H9 (cell line): ENCODE results near the gene CGB5. TPM values are rescaled to one million over a fixed set of nuclear protein-coding genes. Genes with fewer than 3 reads are reported as not detected.

Experiments
- DNase-seq: peaks from one replicate; pipeline ENCODE4 v3.0.0-alpha.2; 2017
- H2AFZ ChIP-seq: one replicate; pipeline ENCODE4 v1.6.1; 2013; ENCODE audit warnings: mild to moderate bottlenecking, low read length, control low read depth, moderate library complexity
- H2AK5ac ChIP-seq: 2 replicates; pipeline ENCODE4 v1.6.1; 2013; ENCODE audit warnings: low read length, control low read depth, mixed read lengths; ENCODE audit not compliant: insufficient read length
- H2BK120ac ChIP-seq: one replicate; pipeline ENCODE4 v1.6.1; 2013; ENCODE audit warnings: low read depth, mild to moderate bottlenecking, low read length, control low read depth, inconsistent platforms; ENCODE audit not compliant: poor library complexity, severe bottlenecking
- H2BK12ac ChIP-seq: 2 replicates; pipeline ENCODE4 v1.6.1; 2013; ENCODE audit warnings: low read length, control low read depth, mixed read lengths, low read depth; ENCODE audit not compliant: insufficient read length
- H2BK15ac ChIP-seq: 2 replicates; pipeline ENCODE4 v1.6.1; 2013; ENCODE audit warnings: low read depth, low read length, control low read depth
- H2BK20ac ChIP-seq: one replicate; pipeline ENCODE4 v1.6.1; 2013; ENCODE audit warnings: low read depth, mild to moderate bottlenecking, low read length, control low read depth, inconsistent platforms; ENCODE audit not compliant: poor library complexity, severe bottlenecking
- H2BK5ac ChIP-seq: 2 replicates; pipeline ENCODE4 v1.6.1; 2013; ENCODE audit warnings: low read length, control low read depth, mixed read lengths; ENCODE audit not compliant: insufficient read length
- H3K14ac ChIP-seq: 2 replicates; pipeline ENCODE4 v1.6.1; 2013; ENCODE audit warnings: low read length, control low read depth; ENCODE audit not compliant: insufficient read depth
- H3K18ac ChIP-seq: 2 replicates; pipeline ENCODE4 v1.6.1; 2013; ENCODE audit warnings: low read depth, mild to moderate bottlenecking, mixed read lengths, low read length, control low read depth; ENCODE audit not compliant: insufficient read length
- H3K23ac ChIP-seq: 2 replicates; pipeline ENCODE4 v1.6.1; 2013; ENCODE audit warnings: low read length, control low read depth, mixed read lengths, low read depth; ENCODE audit not compliant: insufficient read length
- H3K23me2 ChIP-seq: 2 replicates; pipeline ENCODE4 v1.6.1; 2013; ENCODE audit warnings: low read depth, mild to moderate bottlenecking, mixed read lengths, low read length, control low read depth; ENCODE audit not compliant: insufficient read length, poor library complexity, severe bottlenecking
- H3K27ac ChIP-seq: 2 replicates; pipeline ENCODE4 v1.5.1; 2013; ENCODE audit warnings: low read length, control low read depth, mixed read lengths, low read depth; ENCODE audit not compliant: insufficient read length
- H3K27me3 ChIP-seq: 2 replicates; pipeline ENCODE4 v1.6.1; 2013; ENCODE audit warnings: low read length, control low read depth, inconsistent platforms; ENCODE audit not compliant: insufficient read depth
- H3K4ac ChIP-seq: 2 replicates; pipeline ENCODE4 v1.6.1; 2013; ENCODE audit warnings: low read depth, mild to moderate bottlenecking, control low read depth, inconsistent platforms, low read length, moderate library complexity
- H3K4me1 ChIP-seq: 2 replicates; pipeline ENCODE4 v1.6.1; 2013; ENCODE audit warnings: low read length, control low read depth, inconsistent platforms; ENCODE audit not compliant: insufficient read depth
- H3K4me2 ChIP-seq: 2 replicates; pipeline ENCODE4 v1.6.1; 2013; ENCODE audit warnings: low read length, control low read depth, mixed read lengths; ENCODE audit not compliant: insufficient read length, insufficient read depth
- H3K56ac ChIP-seq: 2 replicates; pipeline ENCODE4 v1.6.1; 2013; ENCODE audit warnings: low read depth, mild to moderate bottlenecking, mixed read lengths, low read length, control low read depth; ENCODE audit not compliant: insufficient read length
- H3K79me1 ChIP-seq: 2 replicates; pipeline ENCODE4 v1.6.1; 2013; ENCODE audit warnings: low read depth, mild to moderate bottlenecking, moderate library complexity, low read length, control low read depth, inconsistent platforms; ENCODE audit not compliant: insufficient read depth, poor library complexity, severe bottlenecking
- H3K79me2 ChIP-seq: 2 replicates; pipeline ENCODE4 v1.6.1; 2013; ENCODE audit warnings: low read length, control low read depth, inconsistent platforms; ENCODE audit not compliant: insufficient read depth
- H3K9ac ChIP-seq: 2 replicates; pipeline ENCODE4 v1.6.1; 2013; ENCODE audit warnings: low read length, control low read depth, mixed read lengths; ENCODE audit not compliant: insufficient read length; ENCODE audit errors: extremely low read depth
- H3K9me3 ChIP-seq: one replicate; pipeline ENCODE4 v1.6.1; 2013; ENCODE audit warnings: low read depth, low read length, inconsistent platforms; ENCODE audit not compliant: control insufficient read depth
- H3T11ph ChIP-seq: one replicate; pipeline ENCODE4 v1.6.1; 2013; ENCODE audit warnings: mild to moderate bottlenecking, low read length, control low read depth, inconsistent platforms
- H4K20me1 ChIP-seq: one replicate; pipeline ENCODE4 v1.6.1; 2013; ENCODE audit not compliant: control insufficient read depth, insufficient read length, insufficient read depth
- H4K5ac ChIP-seq: 2 replicates; pipeline ENCODE4 v1.6.1; 2013; ENCODE audit warnings: low read depth, mild to moderate bottlenecking, mixed read lengths, low read length, control low read depth; ENCODE audit not compliant: insufficient read length
- H4K8ac ChIP-seq: replicated peaks from 2 replicates; pipeline ENCODE4 v1.6.1; 2013; ENCODE audit warnings: low read length, control low read depth, mixed read lengths, low read depth; ENCODE audit not compliant: insufficient read length
- H4K91ac ChIP-seq: 2 replicates; pipeline ENCODE4 v1.6.1; 2013; ENCODE audit warnings: low read depth, mild to moderate bottlenecking, moderate library complexity, mixed read lengths, low read length, control low read depth; ENCODE audit not compliant: insufficient read length
- H3K27ac Mint-ChIP-seq, 3 experiments: 2 replicates in 2 of 3; 3 replicates in 1 of 3; pipeline ENCODE4 v1.8.0; 2020 to 2021; ENCODE audit warnings: mixed read lengths in 3 of 3, mild to moderate bottlenecking in 1 of 3, moderate library complexity in 1 of 3
- H3K27me3 Mint-ChIP-seq: 2 replicates; pipeline ENCODE4 v1.8.0; 2021; ENCODE audit warnings: low read depth, mild to moderate bottlenecking, moderate library complexity, mixed read lengths
- H3K36me3 Mint-ChIP-seq, 3 experiments: 2 replicates in 2 of 3; 3 replicates in 1 of 3; pipeline ENCODE4 v1.8.0; 2020 to 2021; ENCODE audit warnings: low read depth in 3 of 3, mixed read lengths in 3 of 3; ENCODE audit not compliant: insufficient read depth in 1 of 3
- H3K4me1 Mint-ChIP-seq, 2 experiments: 2 replicates each; pipeline ENCODE4 v1.8.0; 2020; ENCODE audit warnings: mixed read lengths in 2 of 2
- H3K4me3 Mint-ChIP-seq, 2 experiments: 2 replicates in 1 of 2; 3 replicates in 1 of 2; pipeline ENCODE4 v1.8.0; 2020 to 2021; ENCODE audit warnings: mild to moderate bottlenecking in 2 of 2, mixed read lengths in 2 of 2, moderate library complexity in 1 of 2
- H3K9me3 Mint-ChIP-seq, 2 experiments: 2 replicates in 1 of 2; 3 replicates in 1 of 2; pipeline ENCODE4 v1.8.0; 2020; ENCODE audit warnings: mild to moderate bottlenecking in 2 of 2, mixed read lengths in 2 of 2, moderate library complexity in 1 of 2
- CTCF ChIP-seq: fragments of 200-600 bp; sonication (generic); conservative IDR thresholded peaks from 3 replicates; pipeline ENCODE4 v1.8.0; 2021; ENCODE audit warnings: antibody characterized with exemption, mild to moderate bottlenecking
- WGBS: extraction: QIAGEN DNeasy Blood & Tissue Kit; methylation state at CpG from one replicate; pipeline ENCODE4 v1.1.7; 2013; ENCODE audit warnings: missing lambda C conversion rate, low lambda C conversion rate, mixed read lengths; ENCODE audit not compliant: insufficient read length; ENCODE audit errors: extremely low coverage; 5-methylcytosine and 5-hydroxymethylcytosine counted together
- total RNA-seq: library from RNA; stranded (reverse); gene quantifications from 2 replicates; pipeline ENCODE4 v1.2.1, GENCODE V29; 2021

Gene CGB5
- total RNA-seq, 1 experiment from 2014 or later, result not detected

GRCh38 chr19:49070416-49070815, 26.8 kb downstream of the CGB5 start:
- H3K18ac ChIP-seq, result no peak overlapping the region
- no peak overlapping the region for H2BK5ac ChIP-seq
- Mint-ChIP-seq H3K36me3 (peaks cover 0 to 4% (median 3%) of the 10 kb centered on the region in 3 experiments; a peak in 3 of 7 replicates), H3K9me3 (peaks cover 9 to 18% of the 10 kb centered on the region in 2 experiments; a peak in 4 of 5 replicates), H3K4me3 (peak overlapping the region in 1 of 2 experiments; percentile 18; a peak in 1 of 5 replicates), H3K4me1 (peaks cover 21 to 48% of the 10 kb centered on the region in 2 experiments), H3K27me3 (peaks cover 93% of the 10 kb centered on the region), H3K27ac (no peak overlapping the region)
- DNase-seq, result no peak
- H3K9ac ChIP-seq, result no peak overlapping the region
- H4K20me1 ChIP-seq, result no peaks in the 10 kb centered on the region
- H3K4me2 ChIP-seq, result no peak overlapping the region
- no peaks in the 10 kb centered on the region for H3K79me1 ChIP-seq
- peaks cover 1% of the 10 kb centered on the region for H3K23me2 ChIP-seq
- no peak overlapping the region for H3K27ac ChIP-seq
- H2BK20ac ChIP-seq, result no peak overlapping the region
- no peak overlapping the region for H4K5ac ChIP-seq
- peaks cover 2% of the 10 kb centered on the region; the same call in 1 of the 2 replicates for H3K4me1 ChIP-seq
- no peaks in the 10 kb centered on the region for H3K9me3 ChIP-seq
- H2BK12ac ChIP-seq, result no peak overlapping the region
- H4K91ac ChIP-seq, result no peak overlapping the region
- H2AK5ac ChIP-seq, result no peak overlapping the region
- no peak for TF ChIP-seq CTCF
- WGBS, result no CpG with 5 or more reads among the region's 21 CpGs
- no peak overlapping the region for H2AFZ ChIP-seq
- H3K27me3 ChIP-seq, result peaks cover 49% of the 10 kb centered on the region
- H3K79me2 ChIP-seq, result no peaks in the 10 kb centered on the region
- H3K23ac ChIP-seq, result no peak overlapping the region
- no peak overlapping the region for H3K56ac ChIP-seq
- no peak overlapping the region for H2BK120ac ChIP-seq
- no peak overlapping the region for H3T11ph ChIP-seq
- H3K4ac ChIP-seq, result no peak overlapping the region
- no peak overlapping the region for H4K8ac ChIP-seq
- H2BK15ac ChIP-seq, result no peak overlapping the region
- no peak overlapping the region for H3K14ac ChIP-seq
